H1 (cell line): Measurements from ENCODE around the gene STARD13. TPM values are rescaled to one million over a fixed set of nuclear protein-coding genes. Genes with fewer than 3 reads are reported as not detected.

Source experiments
- CTCF ChIA-PET: fragments of 300-600 bp; sonication (Branson Sonifier 250); formaldehyde crosslinking; loops from one replicate; lab custom pipeline; 2021; ENCODE audit not compliant: partially characterized antibody; lab: Charles Lee
- POLR2A ChIA-PET: fragments of 300-600 bp; sonication (Branson Sonifier 250); formaldehyde crosslinking; loops from one replicate; lab custom pipeline; 2021; ENCODE audit warnings: inconsistent platforms; ENCODE audit not compliant: partially characterized antibody; lab: Charles Lee
- DNase-seq, 2 experiments: peaks; one replicate each; pipeline versions ENCODE4 v3.0.0 to v3.0.0-alpha.2; 2010 to 2022; ENCODE audit warnings: low spot score in 2 of 2, low read depth in 1 of 2, mixed read lengths in 1 of 2
- FAIRE-seq: peaks from 2 replicates; lab custom pipeline; 2011; peaks lifted over from hg19 to GRCh38; lab: Jason Lieb, UNC
- H2AFZ ChIP-seq: 2 replicates; pipeline ENCODE4 v1.8.1; 2012; ENCODE audit warnings: low read length, inconsistent platforms
- H2AK5ac ChIP-seq: 2 replicates; pipeline ENCODE4 v1.6.1; 2013; ENCODE audit warnings: low read depth, low read length
- H2BK120ac ChIP-seq: replicated peaks from 2 replicates; pipeline ENCODE3; 2013; ENCODE audit warnings: low read depth, low read length, inconsistent platforms
- H2BK12ac ChIP-seq: 2 replicates; pipeline ENCODE4 v1.6.1; 2013; ENCODE audit warnings: low read depth, low read length
- H2BK15ac ChIP-seq: 2 replicates; pipeline ENCODE4 v1.6.1; 2013; ENCODE audit warnings: low read length
- H2BK20ac ChIP-seq: 2 replicates; pipeline ENCODE4 v1.6.1; 2013; ENCODE audit warnings: low read length
- H2BK5ac ChIP-seq: 2 replicates; pipeline ENCODE4 v1.6.1; 2013; ENCODE audit warnings: low read depth, low read length
- H3K14ac ChIP-seq: 2 replicates; pipeline ENCODE4 v1.6.1; 2013; ENCODE audit warnings: inconsistent platforms; ENCODE audit not compliant: insufficient read length
- H3K18ac ChIP-seq: 2 replicates; pipeline ENCODE4 v1.6.1; 2013; ENCODE audit warnings: low read length; ENCODE audit errors: extremely low read depth
- H3K23ac ChIP-seq: 2 replicates; pipeline ENCODE4 v1.6.1; 2013; ENCODE audit warnings: inconsistent platforms; ENCODE audit not compliant: insufficient read length
- H3K23me2 ChIP-seq: 2 replicates; pipeline ENCODE4 v1.6.1; 2013; ENCODE audit warnings: low read depth, low read length
- H3K27ac ChIP-seq: 2 replicates; pipeline ENCODE4 v1.6.1; 2011; ENCODE audit warnings: low read depth, low read length, inconsistent platforms
- H3K27me3 ChIP-seq, 4 experiments: replicated peaks in 1 of 4; 1 replicate in 1 of 4; 2 replicates in 3 of 4; pipeline versions ENCODE4 v1.6.1 to v1.8.1; 2011 to 2013; ENCODE audit warnings: low read length in 3 of 4, mild to moderate bottlenecking in 3 of 4, inconsistent platforms in 2 of 4, mixed read lengths in 2 of 4, moderate library complexity in 1 of 4; ENCODE audit not compliant: control insufficient read depth in 3 of 4, insufficient read depth in 3 of 4; ENCODE audit errors: extremely low read depth in 1 of 4
- H3K36me3 ChIP-seq, 4 experiments: 2 replicates each; pipeline versions ENCODE4 v1.6.1 to v1.8.1; 2011 to 2013; ENCODE audit warnings: mild to moderate bottlenecking in 4 of 4, low read length in 3 of 4, moderate library complexity in 2 of 4, control low read depth in 1 of 4, inconsistent platforms in 1 of 4; ENCODE audit not compliant: insufficient read depth in 4 of 4, control insufficient read depth in 2 of 4
- H3K4ac ChIP-seq: replicated peaks from 2 replicates; pipeline ENCODE3; 2013; ENCODE audit warnings: low read length, low read depth, mixed read lengths, inconsistent platforms; ENCODE audit not compliant: insufficient read length
- H3K4me1 ChIP-seq, 4 experiments: replicated peaks in 1 of 4; 1 replicate in 1 of 4; 2 replicates in 3 of 4; pipeline versions ENCODE4 v1.6.1 to v1.8.1; 2011 to 2013; ENCODE audit warnings: low read length in 3 of 4, inconsistent platforms in 2 of 4, mixed read lengths in 1 of 4; ENCODE audit not compliant: insufficient read depth in 4 of 4, control insufficient read depth in 3 of 4
- H3K4me2 ChIP-seq, 2 experiments: 2 replicates each; pipeline versions ENCODE4 v1.6.1 to v1.8.1; 2011 to 2013; ENCODE audit warnings: low read depth in 2 of 2, low read length in 2 of 2, control low read depth in 1 of 2, inconsistent platforms in 1 of 2, mild to moderate bottlenecking in 1 of 2; ENCODE audit not compliant: insufficient read depth in 1 of 2
- H3K4me3 ChIP-seq, 4 experiments: fragments of 200-600, 300-600 bp in 1 of 4; sonication (generic), shearing (Covaris generic), sonication (Bioruptor Twin) in 1 of 4; 2 replicates each; pipeline versions ENCODE4 v1.5.1 to v1.8.1; 2011 to 2016; ENCODE audit warnings: low read length in 4 of 4, low read depth in 3 of 4, control low read depth in 2 of 4, inconsistent platforms in 2 of 4, mild to moderate bottlenecking in 2 of 4, mixed read lengths in 1 of 4, moderate library complexity in 1 of 4; ENCODE audit not compliant: insufficient read depth in 2 of 4; ENCODE audit errors: extremely low read depth in 1 of 4
- H3K56ac ChIP-seq: replicated peaks from 2 replicates; pipeline ENCODE3; 2013; ENCODE audit warnings: low read depth, mild to moderate bottlenecking, mixed read lengths, low read length, inconsistent platforms; ENCODE audit not compliant: insufficient read length
- H3K79me1 ChIP-seq: 2 replicates; pipeline ENCODE4 v1.6.1; 2013; ENCODE audit warnings: low read depth, low read length, control low read depth
- H3K79me2 ChIP-seq, 2 experiments: 2 replicates each; pipeline versions ENCODE4 v1.6.1 to v1.8.1; 2012 to 2013; ENCODE audit warnings: low read length in 2 of 2, mild to moderate bottlenecking in 2 of 2, inconsistent platforms in 1 of 2; ENCODE audit not compliant: insufficient read depth in 2 of 2, control insufficient read depth in 1 of 2
- H3K9ac ChIP-seq, 4 experiments: replicated peaks in 1 of 4; 1 replicate in 1 of 4; 2 replicates in 3 of 4; pipeline versions ENCODE4 v1.6.1 to v1.8.1; 2011 to 2013; ENCODE audit warnings: low read depth in 3 of 4, low read length in 3 of 4, control low read depth in 2 of 4, mild to moderate bottlenecking in 2 of 4, moderate library complexity in 2 of 4, inconsistent platforms in 1 of 4; ENCODE audit errors: extremely low read depth in 1 of 4
- H3K9me3 ChIP-seq, 2 experiments: 2 replicates each; pipeline versions ENCODE4 v1.6.1 to v1.8.1; 2012 to 2013; ENCODE audit warnings: mild to moderate bottlenecking in 2 of 2, moderate library complexity in 2 of 2, control low read depth in 1 of 2, inconsistent platforms in 1 of 2, low read depth in 1 of 2, low read length in 1 of 2, mixed read lengths in 1 of 2; ENCODE audit not compliant: insufficient read depth in 2 of 2
- H4K20me1 ChIP-seq, 2 experiments: replicated peaks in 1 of 2; 2 replicates each; pipeline versions ENCODE3 to v1.8.1; 2011 to 2013; ENCODE audit warnings: inconsistent platforms in 2 of 2, low read length in 2 of 2, mild to moderate bottlenecking in 1 of 2; ENCODE audit not compliant: insufficient read depth in 2 of 2, control insufficient read depth in 1 of 2
- H4K5ac ChIP-seq: 2 replicates; pipeline ENCODE4 v1.6.1; 2013; ENCODE audit warnings: low read length, low read depth, mixed read lengths, inconsistent platforms; ENCODE audit not compliant: insufficient read length
- H4K8ac ChIP-seq: 2 replicates; pipeline ENCODE4 v1.8.0; 2013; ENCODE audit warnings: mild to moderate bottlenecking, moderate library complexity, low read length, inconsistent platforms; ENCODE audit not compliant: insufficient read depth; ENCODE audit errors: extremely low read depth
- H4K91ac ChIP-seq: replicated peaks from 2 replicates; pipeline ENCODE3; 2013; ENCODE audit warnings: low read length, mixed read lengths, inconsistent platforms; ENCODE audit not compliant: insufficient read length
- RBBP5 ChIP-seq: IDR thresholded peaks from 2 replicates; pipeline ENCODE4 v1.7.1; 2012; ENCODE audit warnings: low read depth, mild to moderate bottlenecking, inconsistent platforms, low read length, moderate library complexity, borderline replicate concordance
- WGBS, 2 experiments: shearing (Covaris generic) in 1 of 2; methylation state at CpG; one replicate each; pipeline versions ENCODE4 v1.1.6 to v1.1.7; 2013 to 2015; ENCODE audit warnings: low lambda C conversion rate in 2 of 2, mixed read lengths in 2 of 2, inconsistent platforms in 1 of 2, low coverage in 1 of 2, missing lambda C conversion rate in 1 of 2; ENCODE audit not compliant: insufficient replicate concordance in 2 of 2, insufficient coverage in 1 of 2, insufficient read length in 1 of 2; ENCODE audit errors: extremely low coverage in 1 of 2, missing lambda C conversion rate in 1 of 2; 5-methylcytosine and 5-hydroxymethylcytosine counted together
- polyA plus RNA-seq, 7 experiments: library from polyadenylated mRNA; depleted of rRNA in 3 of 7; stranded (reverse) in 5 of 7; unstranded in 2 of 7; fragments of >200 nt in 5 of 7; fragments of 200-250 nt in 2 of 7; gene quantifications; 1 replicate in 5 of 7; 2 replicates in 1 of 7; 4 replicates in 1 of 7; pipeline versions ENCODE4 v1.2.1 to v1.2.3, GENCODE V29; 2011 to 2013; ENCODE audit warnings: missing spikeins in 2 of 7, mixed read lengths in 2 of 7
- total RNA-seq: library from RNA; stranded (reverse); fragmentation: NEBNext Ultra II Directional; extraction: Animal tissue kit (Norgen Biotek cat#: 25700); gene quantifications from 2 replicates; pipeline ENCODE4 v1.2.1, GENCODE V29; 2021
- TF ChIP-seq, protein P1 (sequence below), 3 experiments: IDR thresholded peaks; 1 replicate in 2 of 3; 2 replicates in 1 of 3; pipeline versions ENCODE4 v1.5.1 to v1.6.1; 2011; ENCODE audit warnings: low read length in 3 of 3, mild to moderate bottlenecking in 3 of 3, inconsistent platforms in 2 of 3, low read depth in 1 of 3, moderate library complexity in 1 of 3; ENCODE audit not compliant: insufficient read depth in 1 of 3; ENCODE audit errors: control extremely low read depth in 1 of 3

Gene STARD13
- total and polyA plus RNA-seq, 2 of the 8 experiments (the other 6 are each of a cell fraction or from before 2014, with no cell fraction given): 0.82 to 2.9 TPM

DNA sequence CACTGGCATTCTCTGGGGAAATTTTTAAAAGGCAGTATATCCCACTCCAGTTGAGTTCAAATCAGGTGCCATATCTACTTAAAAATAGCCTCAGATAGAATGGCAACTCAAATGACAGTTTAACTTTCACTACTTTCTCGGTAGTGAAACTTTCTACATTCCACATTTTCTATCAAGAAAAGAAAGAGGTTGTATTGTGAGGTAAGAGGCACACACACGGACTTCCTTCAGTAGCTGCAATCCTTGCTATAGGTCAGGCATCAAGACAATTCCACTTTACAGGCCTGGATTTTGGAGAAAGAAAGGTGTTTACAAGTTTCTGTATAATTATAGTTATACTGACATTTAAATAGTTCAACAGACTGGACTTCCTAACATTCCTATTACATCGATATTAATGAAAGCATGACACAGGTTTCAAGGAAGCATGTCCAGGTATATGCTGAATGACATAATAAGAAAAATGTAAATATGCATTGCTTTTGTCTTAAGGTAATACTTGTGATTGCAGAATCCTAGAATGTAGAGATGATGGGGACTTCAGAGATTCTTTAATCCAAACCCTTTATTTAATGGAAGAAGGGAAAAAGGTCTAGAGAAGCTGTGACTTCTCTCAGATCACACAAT, 5.2 kb downstream of the STARD13 start:
- no peak overlapping the region for H3K14ac ChIP-seq
- no peak overlapping the region for H3K18ac ChIP-seq
- H3K36me3 ChIP-seq: no peaks in the 10 kb centered on the region
- H3K4me1 ChIP-seq: peaks cover 2 to 5% (median 4%) of the 10 kb centered on the region in 4 experiments; a peak in 4 of 7 replicates
- H3K23me2 ChIP-seq: peaks cover 2% of the 10 kb centered on the region; the same call in 1 of the 2 replicates
- ChIA-PET POLR2A (no interaction called here), CTCF (no interaction called here)
- no peak overlapping the region for H2BK120ac ChIP-seq
- H4K91ac ChIP-seq: no peak overlapping the region
- H2BK12ac ChIP-seq: no peak overlapping the region
- WGBS, 2 experiments: 83% methylated on average over 3 of the region's 3 CpGs; no CpG with 5 or more reads in 1 of the 2 experiments
- no peaks in the 10 kb centered on the region for H3K79me2 ChIP-seq
- H3K56ac ChIP-seq: no peak overlapping the region
- no peak overlapping the region for H2AK5ac ChIP-seq
- no peak overlapping the region for H2BK15ac ChIP-seq
- H3K79me1 ChIP-seq: no peaks in the 10 kb centered on the region
- TF ChIP-seq RBBP5: no peak
- TF ChIP-seq, protein P1, sequence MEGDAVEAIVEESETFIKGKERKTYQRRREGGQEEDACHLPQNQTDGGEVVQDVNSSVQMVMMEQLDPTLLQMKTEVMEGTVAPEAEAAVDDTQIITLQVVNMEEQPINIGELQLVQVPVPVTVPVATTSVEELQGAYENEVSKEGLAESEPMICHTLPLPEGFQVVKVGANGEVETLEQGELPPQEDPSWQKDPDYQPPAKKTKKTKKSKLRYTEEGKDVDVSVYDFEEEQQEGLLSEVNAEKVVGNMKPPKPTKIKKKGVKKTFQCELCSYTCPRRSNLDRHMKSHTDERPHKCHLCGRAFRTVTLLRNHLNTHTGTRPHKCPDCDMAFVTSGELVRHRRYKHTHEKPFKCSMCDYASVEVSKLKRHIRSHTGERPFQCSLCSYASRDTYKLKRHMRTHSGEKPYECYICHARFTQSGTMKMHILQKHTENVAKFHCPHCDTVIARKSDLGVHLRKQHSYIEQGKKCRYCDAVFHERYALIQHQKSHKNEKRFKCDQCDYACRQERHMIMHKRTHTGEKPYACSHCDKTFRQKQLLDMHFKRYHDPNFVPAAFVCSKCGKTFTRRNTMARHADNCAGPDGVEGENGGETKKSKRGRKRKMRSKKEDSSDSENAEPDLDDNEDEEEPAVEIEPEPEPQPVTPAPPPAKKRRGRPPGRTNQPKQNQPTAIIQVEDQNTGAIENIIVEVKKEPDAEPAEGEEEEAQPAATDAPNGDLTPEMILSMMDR (IDR thresholded peaks at IDR 0.05; ENCODE audit: control extremely low read depth in 1 of 3, insufficient read depth in 1 of 3, low read depth in 1 of 3, low read length in 3 of 3): no peak
- no peak overlapping the region for H3K4me3 ChIP-seq
- H3K23ac ChIP-seq: no peak overlapping the region
- no peak overlapping the region for H2BK5ac ChIP-seq
- no peaks in the 10 kb centered on the region for H3K9me3 ChIP-seq
- no peak overlapping the region for H2BK20ac ChIP-seq
- no peak overlapping the region for H4K8ac ChIP-seq
- no peaks in the 10 kb centered on the region for H4K20me1 ChIP-seq
- H2AFZ ChIP-seq: no peak overlapping the region
- no peak overlapping the region for H3K4ac ChIP-seq
- DNase-seq (no peak), FAIRE-seq (no peak)
- no peak overlapping the region for H3K9ac ChIP-seq
- no peak overlapping the region for H4K5ac ChIP-seq
- H3K27ac ChIP-seq: no peak overlapping the region
- no peaks in the 10 kb centered on the region for H3K27me3 ChIP-seq
- H3K4me2 ChIP-seq: no peak overlapping the region
